ENCODE measurements around the gene TNFRSF1B. TPM values are rescaled to one million over a fixed set of nuclear protein-coding genes. Genes with fewer than 3 reads are reported as not detected.
A peak's percentile ranks its signal among the peaks of the same experiment; 100 is the strongest.

TNFRSF1B gene
- total RNA-seq, 1 experiment from 2014 or later: 1.3 TPM

DNA sequence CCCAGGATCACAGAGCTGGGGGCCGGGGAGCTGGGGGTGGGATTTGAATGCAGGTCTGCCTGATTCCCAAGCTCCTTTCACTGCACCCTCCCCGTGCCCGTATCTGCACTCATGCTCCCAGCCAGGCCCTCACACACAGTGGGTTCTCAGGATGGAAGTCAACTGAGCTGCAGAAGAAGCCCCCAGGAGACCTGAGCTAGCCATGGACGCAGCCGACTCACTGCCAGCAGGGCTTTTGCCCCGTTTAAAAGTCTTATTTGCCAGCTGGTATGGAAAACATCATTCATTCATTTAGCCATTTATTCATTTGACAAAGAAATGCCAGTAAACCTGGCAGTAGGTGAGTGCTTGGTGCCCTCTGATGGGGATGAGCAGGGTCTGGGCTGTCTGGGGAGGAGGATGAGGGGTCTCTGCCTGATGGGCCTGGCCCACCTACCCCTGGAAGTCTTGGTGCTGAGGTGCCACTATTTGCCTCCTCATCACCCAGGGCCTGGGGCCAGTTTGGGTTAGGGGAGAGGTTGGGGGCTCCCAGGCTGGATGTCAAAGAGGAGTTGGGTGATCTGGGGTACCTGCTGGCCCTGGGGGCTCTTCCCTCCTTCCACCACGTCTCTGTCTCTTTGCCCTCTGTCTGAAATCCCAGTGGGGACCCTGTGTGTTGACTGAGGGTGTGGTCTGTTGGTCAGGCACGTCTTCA, 2.8 kb downstream of the TNFRSF1B start:
- CTCF ChIA-PET: no interaction called here
- Mint-ChIP-seq H3K4me3 (ENCODE audit: low read depth, unreplicated experiment) (no peak overlapping the region), H3K27ac (ENCODE audit: unreplicated experiment) (no peak overlapping the region), H3K27me3 (ENCODE audit: unreplicated experiment) (no peaks in the 10 kb centered on the region), H3K36me3 (ENCODE audit: insufficient read depth, unreplicated experiment) (peaks cover 8% of the 10 kb centered on the region), H3K9me3 (ENCODE audit: low read depth, unreplicated experiment) (no peaks in the 10 kb centered on the region), H3K4me1 (ENCODE audit: low read depth, unreplicated experiment) (peaks cover under 1% of the 10 kb centered on the region)
- DNase-seq: no peak
- intact Hi-C loops (cut with micrococcal nuclease; ENCODE audit: unreplicated experiment): no loop called here
- TF ChIP-seq, protein P1, sequence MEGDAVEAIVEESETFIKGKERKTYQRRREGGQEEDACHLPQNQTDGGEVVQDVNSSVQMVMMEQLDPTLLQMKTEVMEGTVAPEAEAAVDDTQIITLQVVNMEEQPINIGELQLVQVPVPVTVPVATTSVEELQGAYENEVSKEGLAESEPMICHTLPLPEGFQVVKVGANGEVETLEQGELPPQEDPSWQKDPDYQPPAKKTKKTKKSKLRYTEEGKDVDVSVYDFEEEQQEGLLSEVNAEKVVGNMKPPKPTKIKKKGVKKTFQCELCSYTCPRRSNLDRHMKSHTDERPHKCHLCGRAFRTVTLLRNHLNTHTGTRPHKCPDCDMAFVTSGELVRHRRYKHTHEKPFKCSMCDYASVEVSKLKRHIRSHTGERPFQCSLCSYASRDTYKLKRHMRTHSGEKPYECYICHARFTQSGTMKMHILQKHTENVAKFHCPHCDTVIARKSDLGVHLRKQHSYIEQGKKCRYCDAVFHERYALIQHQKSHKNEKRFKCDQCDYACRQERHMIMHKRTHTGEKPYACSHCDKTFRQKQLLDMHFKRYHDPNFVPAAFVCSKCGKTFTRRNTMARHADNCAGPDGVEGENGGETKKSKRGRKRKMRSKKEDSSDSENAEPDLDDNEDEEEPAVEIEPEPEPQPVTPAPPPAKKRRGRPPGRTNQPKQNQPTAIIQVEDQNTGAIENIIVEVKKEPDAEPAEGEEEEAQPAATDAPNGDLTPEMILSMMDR (IDR thresholded peaks at IDR 0.05; ENCODE audit: unreplicated experiment): no peak
- BruUV-seq (replicated peaks): no TSS peak

DNA sequence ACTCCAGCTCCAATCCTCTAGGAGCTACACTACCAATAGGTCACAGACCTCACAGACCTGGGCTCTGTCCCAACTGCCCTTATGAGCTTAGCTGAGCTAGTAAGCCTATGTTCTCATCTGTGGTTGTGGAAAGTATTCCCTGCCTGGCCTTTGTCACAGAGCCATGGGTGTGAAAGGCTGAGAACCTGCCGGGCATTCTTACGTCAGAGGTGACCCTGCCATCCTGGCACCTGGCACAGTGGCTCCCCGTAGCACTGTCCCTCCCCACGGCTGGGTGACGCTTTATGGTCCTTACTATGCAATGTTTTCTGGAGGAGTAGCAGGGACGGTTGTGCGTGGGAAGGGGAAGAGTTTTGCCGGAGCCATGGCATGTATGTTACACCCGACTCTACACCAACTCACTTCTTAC, 3.5 kb downstream of the TNFRSF1B start:
- TF ChIP-seq, protein P1 (IDR thresholded peaks at IDR 0.05; ENCODE audit: unreplicated experiment): no peak
- intact Hi-C loops (cut with micrococcal nuclease; ENCODE audit: unreplicated experiment): no loop called here
- H3K4me3 Mint-ChIP-seq (ENCODE audit: low read depth, unreplicated experiment): no peak overlapping the region
- CTCF ChIA-PET: no interaction called here
- BruUV-seq (replicated peaks): no TSS peak
- H3K4me1 Mint-ChIP-seq (ENCODE audit: low read depth, unreplicated experiment): no peaks in the 10 kb centered on the region
- peaks cover 8% of the 10 kb centered on the region for H3K36me3 Mint-ChIP-seq (ENCODE audit: insufficient read depth, unreplicated experiment)
- no peak for DNase-seq
- no peak overlapping the region for H3K27ac Mint-ChIP-seq (ENCODE audit: unreplicated experiment)
- no peaks in the 10 kb centered on the region for H3K9me3 Mint-ChIP-seq (ENCODE audit: low read depth, unreplicated experiment)
- H3K27me3 Mint-ChIP-seq (ENCODE audit: unreplicated experiment): no peaks in the 10 kb centered on the region

DNA sequence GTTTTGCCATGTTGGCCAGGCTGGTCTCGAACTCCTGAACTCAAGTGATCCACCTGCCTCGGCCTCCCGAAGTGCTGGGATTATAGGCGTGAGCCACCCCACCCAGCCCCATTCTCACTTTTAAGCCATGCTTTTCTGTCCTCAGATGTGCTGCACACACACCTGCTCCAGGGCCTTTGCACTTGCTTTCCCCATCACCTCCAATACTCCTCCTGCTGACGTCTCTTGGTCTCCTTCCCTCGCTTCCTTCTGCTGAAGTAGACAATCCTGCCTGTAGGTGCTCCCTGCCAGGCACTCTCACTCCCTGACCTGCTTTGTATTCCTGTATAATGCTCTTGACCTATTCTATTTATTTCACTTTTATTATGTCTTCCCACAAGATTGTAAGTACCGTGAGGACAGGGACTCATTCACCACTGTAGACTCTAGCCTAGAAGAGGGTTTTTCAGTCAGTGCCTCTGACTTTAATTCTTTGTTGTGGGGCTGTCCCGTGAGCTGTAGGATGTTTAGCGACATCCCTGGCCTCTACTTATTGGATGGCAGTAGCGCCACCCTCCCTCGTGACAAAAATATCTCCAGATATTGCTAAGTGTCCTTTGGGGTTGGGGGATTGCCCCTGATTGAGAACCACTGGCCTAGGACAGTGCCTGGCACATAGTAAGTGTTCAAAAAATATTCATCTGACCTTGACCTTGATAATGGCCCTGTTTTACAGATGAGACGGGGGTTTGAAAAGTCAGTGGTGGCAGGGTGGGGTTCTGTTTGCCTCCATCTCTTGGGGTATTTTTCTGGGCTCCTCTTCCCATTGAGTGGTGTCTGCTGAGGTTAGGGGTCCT, 4.6 kb downstream of the TNFRSF1B start:
- CTCF ChIA-PET: no interaction called here
- intact Hi-C loops (cut with micrococcal nuclease; ENCODE audit: unreplicated experiment): no loop called here
- TF ChIP-seq, protein P1 (IDR thresholded peaks at IDR 0.05; ENCODE audit: unreplicated experiment): no peak
- H3K27ac Mint-ChIP-seq (ENCODE audit: unreplicated experiment): peak overlapping the region; percentile 14
- no peaks in the 10 kb centered on the region for H3K9me3 Mint-ChIP-seq (ENCODE audit: low read depth, unreplicated experiment)
- H3K36me3 Mint-ChIP-seq (ENCODE audit: insufficient read depth, unreplicated experiment): peaks cover 4% of the 10 kb centered on the region
- BruUV-seq (replicated peaks): no TSS peak
- H3K4me1 Mint-ChIP-seq (ENCODE audit: low read depth, unreplicated experiment): no peaks in the 10 kb centered on the region
- no peaks in the 10 kb centered on the region for H3K27me3 Mint-ChIP-seq (ENCODE audit: unreplicated experiment)
- H3K4me3 Mint-ChIP-seq (ENCODE audit: low read depth, unreplicated experiment): no peak overlapping the region
- DNase-seq: no peak

DNA sequence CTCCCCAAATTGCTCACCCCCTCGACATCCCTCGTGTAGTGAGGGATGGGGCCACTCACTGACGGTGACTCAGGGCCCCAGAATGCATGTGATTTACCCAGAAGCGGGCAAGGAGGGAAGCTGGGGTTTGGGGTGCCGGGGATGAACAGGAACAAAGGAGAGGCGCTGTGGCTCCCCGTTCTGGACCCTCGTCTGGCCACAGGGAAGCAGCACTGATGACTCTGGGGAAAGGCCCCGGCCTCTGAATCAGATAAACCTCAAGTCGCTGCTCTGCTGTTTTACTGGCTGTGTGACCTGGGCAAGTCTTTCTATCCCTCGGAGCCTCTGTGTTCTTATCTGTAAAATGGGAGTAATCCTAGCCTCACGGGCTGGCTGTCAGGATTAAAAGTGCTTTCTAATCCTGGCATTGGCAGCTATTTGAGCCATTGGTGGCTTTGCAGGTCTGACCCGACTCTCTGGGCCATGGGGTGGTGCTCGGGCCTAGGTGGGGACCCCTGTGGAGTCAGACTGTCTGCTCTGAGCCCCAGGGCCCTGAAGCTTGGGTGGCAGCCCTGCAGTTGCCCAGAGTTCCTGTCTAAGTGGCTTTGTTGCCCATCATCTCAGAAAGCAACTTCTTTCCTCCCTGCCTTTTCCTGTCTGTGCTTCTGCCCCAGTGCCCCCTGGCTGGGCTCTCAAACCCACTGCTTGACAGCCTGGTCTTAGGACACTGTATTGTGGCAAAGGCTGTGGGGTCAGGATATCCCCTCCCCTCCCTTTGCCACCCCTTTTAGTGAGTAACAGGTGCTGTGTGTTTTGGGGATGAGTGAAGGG, 5.5 kb downstream of the TNFRSF1B start:
- no TSS peak for BruUV-seq (replicated peaks)
- intact Hi-C loops (cut with micrococcal nuclease; ENCODE audit: unreplicated experiment): no loop called here
- Mint-ChIP-seq H3K27me3 (ENCODE audit: unreplicated experiment) (no peaks in the 10 kb centered on the region), H3K4me1 (ENCODE audit: low read depth, unreplicated experiment) (no peaks in the 10 kb centered on the region), H3K27ac (ENCODE audit: unreplicated experiment) (no peak overlapping the region), H3K36me3 (ENCODE audit: insufficient read depth, unreplicated experiment) (no peaks in the 10 kb centered on the region), H3K9me3 (ENCODE audit: low read depth, unreplicated experiment) (no peaks in the 10 kb centered on the region), H3K4me3 (ENCODE audit: low read depth, unreplicated experiment) (no peak overlapping the region)
- DNase-seq: no peak
- CTCF ChIA-PET: no interaction called here
- TF ChIP-seq, protein P1 (IDR thresholded peaks at IDR 0.05; ENCODE audit: unreplicated experiment): no peak

All from Calu3 (cell line).